Mesodermal cell (in vitro differentiated cells): ENCODE measurements around the gene KIAA0586.
A peak's percentile ranks its signal among the peaks of the same experiment; 100 is the strongest.
"Not testable (repeated sequence)": the region's sequence is repeated elsewhere in the genome, so short reads cannot be mapped to it uniquely, and the experiment has no call there.

Source experiments
- H3K27ac ChIP-seq: 2 replicates; pipeline ENCODE4 v1.7.0; 2013; ENCODE audit warnings: mild to moderate bottlenecking, low read depth, low read length, moderate library complexity; ENCODE audit not compliant: severe bottlenecking
- H3K36me3 ChIP-seq: 2 replicates; pipeline ENCODE4 v1.7.1; 2013; ENCODE audit warnings: mild to moderate bottlenecking, low read length, moderate library complexity; ENCODE audit not compliant: control insufficient read depth, insufficient read depth
- H3K4me1 ChIP-seq: one replicate; pipeline ENCODE4 v1.7.1; 2013; ENCODE audit warnings: mild to moderate bottlenecking, low read length; ENCODE audit not compliant: insufficient read depth, control insufficient read depth, poor library complexity, severe bottlenecking
- H3K4me3 ChIP-seq: 2 replicates; pipeline ENCODE4 v1.7.0; 2013; ENCODE audit warnings: low read length, control low read depth, mild to moderate bottlenecking; ENCODE audit not compliant: insufficient read depth, poor library complexity, severe bottlenecking; ENCODE audit errors: extremely low read depth
- H3K9me3 ChIP-seq: 2 replicates; pipeline ENCODE4 v1.7.1; 2013; ENCODE audit warnings: mild to moderate bottlenecking, low read length, moderate library complexity; ENCODE audit not compliant: control insufficient read depth
- WGBS, 2 experiments: methylation state at CpG; one replicate each; pipeline ENCODE4 v1.1.5; 2013; ENCODE audit warnings: missing lambda C conversion rate in 2 of 2; ENCODE audit not compliant: insufficient coverage in 2 of 2; 5-methylcytosine and 5-hydroxymethylcytosine counted together

KIAA0586 gene

DNA sequence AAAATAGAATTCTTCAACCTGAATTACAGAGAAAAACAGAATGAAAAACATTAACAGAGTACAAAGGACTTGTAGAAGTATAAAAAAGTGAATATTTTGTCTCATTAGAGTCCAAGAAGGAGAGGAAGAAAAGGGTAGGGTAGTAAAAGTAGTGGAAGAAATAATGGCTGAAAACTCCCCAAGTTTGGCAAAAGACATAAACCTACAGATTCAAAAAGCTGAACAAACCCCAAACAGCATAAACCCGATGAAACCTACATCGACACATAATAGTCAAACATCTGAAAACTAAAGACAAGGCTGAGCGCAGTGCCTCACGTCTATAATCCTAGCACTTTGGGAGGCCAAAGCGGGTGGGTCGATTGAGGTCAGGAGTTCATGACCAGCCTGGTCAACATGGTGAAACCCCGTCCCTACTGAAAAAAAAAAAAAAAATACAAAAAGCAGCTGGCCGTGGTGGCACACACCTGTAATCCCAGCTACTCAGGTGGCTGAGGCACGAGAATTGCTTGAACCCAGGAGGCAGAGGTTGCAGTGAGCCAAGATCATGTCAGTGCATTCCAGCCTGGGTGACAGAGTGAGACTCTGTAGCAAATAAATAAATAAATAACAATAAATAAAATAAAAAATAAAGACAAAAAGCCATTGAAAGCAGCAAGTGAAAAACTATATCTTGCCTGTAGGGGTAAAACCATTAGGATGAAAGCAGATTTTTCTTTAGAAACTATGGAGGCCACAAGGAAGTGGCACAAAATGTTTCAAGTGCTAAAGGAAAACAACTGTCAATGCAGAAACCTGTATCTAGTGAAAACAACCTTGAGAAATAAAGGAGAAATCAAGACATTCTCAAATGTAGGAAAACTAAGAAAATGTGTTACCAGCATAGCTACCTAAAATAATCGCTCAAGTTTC lies 11.6 kb upstream of the KIAA0586 start:
- Histone ChIP-seq H3K4me1 (no peaks in the 10 kb centered on the region), H3K36me3 (peaks cover 79% of the 10 kb centered on the region), H3K4me3 (no peak overlapping the region), H3K27ac (no peak overlapping the region), H3K9me3 (no peaks in the 10 kb centered on the region)
- WGBS, 2 experiments = 85 to 89% methylated on average over 7 to 8 of the region's 10 CpGs

DNA sequence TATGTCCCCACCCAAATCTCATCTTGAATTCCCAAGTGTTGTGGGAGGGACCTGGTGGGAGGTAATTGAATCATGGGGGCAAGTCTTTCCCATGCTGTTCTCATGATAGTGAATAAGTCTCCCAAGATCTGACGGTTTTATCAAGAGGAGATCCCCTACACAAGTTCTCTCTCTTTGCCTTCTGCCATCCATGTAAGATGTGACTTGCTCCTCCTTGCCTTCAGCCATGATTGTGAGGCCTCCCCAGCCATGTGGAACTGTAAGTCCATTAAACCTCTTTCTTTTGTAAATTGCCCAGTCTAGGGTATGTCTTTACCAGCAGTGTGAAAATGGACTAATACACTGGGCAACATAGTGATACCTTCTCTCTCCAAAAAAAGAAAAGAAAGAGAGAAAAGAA lies 10.6 kb upstream of the KIAA0586 start:
- H3K4me1 ChIP-seq, H3K27ac ChIP-seq, H3K9me3 ChIP-seq, H3K4me3 ChIP-seq: not testable (repeated sequence)
- 86 to 100% methylated on average over 1 of the region's 1 CpG for WGBS, 2 experiments
- H3K36me3 ChIP-seq = peaks cover 79% of the 10 kb centered on the region

DNA sequence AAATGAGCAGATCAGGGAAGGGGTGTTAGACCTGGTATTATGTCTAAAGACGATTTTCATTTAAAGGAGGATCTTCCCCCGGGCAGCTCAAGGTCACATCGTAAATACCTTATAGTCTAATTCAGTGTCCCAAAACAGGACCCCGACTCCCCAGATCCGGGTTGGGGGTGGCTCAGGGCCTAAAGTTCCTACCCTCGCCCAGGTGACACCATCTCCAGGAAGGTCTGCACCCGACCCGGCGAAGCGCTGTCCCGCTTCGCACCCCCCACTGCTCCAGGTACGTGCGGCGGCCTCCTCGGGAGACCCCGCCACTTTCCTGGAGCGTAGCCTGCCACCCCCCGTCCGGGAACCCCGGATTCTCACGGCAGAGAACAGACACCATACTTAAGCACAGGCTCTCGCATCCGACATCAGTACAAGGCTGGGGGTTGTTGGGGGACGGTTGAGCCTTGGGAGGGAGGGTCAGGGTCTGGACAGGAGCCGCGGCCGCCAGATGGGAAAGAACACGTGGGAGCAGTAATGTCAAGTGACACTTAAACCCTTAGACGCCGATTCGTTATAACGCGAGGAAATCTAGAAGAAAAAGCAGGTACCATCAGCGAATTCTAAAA lies 744 bp upstream of the KIAA0586 start:
- H3K4me3 ChIP-seq = peak overlapping the region; percentile 73
- H3K9me3 ChIP-seq = no peaks in the 10 kb centered on the region
- H3K4me1 ChIP-seq = no peaks in the 10 kb centered on the region
- peaks cover 30% of the 10 kb centered on the region for H3K36me3 ChIP-seq
- 0% methylated on average over 15 to 30 of the region's 35 CpGs for WGBS, 2 experiments
- H3K27ac ChIP-seq = peak overlapping the region; percentile 89

DNA sequence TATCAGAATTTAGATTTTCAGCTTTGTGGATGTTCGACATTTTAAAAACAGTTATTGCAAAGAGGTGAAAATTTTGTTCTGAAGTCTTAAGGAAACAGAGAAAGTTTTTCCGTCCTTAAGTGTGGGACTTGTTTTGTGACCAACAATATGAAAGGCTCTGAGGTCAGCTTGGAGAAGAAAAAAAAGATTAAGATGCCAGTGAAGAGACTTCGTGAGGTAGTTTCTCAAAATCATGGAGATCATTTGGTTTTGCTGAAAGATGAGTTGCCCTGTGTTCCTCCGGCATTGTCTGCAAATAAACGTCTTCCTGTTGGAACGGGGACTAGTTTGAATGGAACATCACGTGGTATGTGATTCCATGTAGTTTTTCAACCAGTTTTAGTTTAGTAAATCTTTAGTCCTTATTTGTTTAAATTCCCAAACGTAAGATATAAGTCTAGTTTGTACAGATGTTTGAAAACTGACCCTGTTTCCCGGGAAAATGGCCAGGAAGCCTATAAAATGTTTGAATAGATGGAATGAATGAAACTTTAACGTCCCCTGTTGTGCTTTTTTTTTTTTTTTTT lies 682 bp downstream of the KIAA0586 start:
- no peaks in the 10 kb centered on the region for H3K4me1 ChIP-seq
- H3K36me3 ChIP-seq = peaks cover 36% of the 10 kb centered on the region
- WGBS, 2 experiments = 0 to 3% methylated on average over 6 to 7 of the region's 10 CpGs
- peak overlapping the region; percentile 73 for H3K4me3 ChIP-seq
- no peaks in the 10 kb centered on the region for H3K9me3 ChIP-seq
- peak overlapping the region; percentile 89 for H3K27ac ChIP-seq

DNA sequence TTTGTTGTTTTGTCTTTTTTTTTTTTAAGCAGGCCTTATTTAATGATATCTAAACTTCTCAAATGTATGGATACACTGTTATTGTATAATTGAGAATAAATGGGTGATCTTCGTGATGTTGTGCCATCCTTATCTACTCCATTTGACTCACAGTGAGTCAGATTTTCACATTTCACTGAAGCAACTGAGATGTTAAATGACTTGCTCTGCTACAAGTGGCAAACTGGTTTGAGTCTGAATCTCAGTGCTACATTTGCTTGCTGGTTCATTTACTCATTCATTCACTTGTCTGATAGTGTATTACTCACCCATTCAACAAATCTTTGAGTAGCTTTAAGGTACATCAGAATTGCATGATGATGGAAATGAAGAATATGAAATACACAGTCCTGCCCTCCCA lies 2.6 kb downstream of the KIAA0586 start:
- no peaks in the 10 kb centered on the region for H3K9me3 ChIP-seq
- peaks cover 34% of the 10 kb centered on the region for H3K36me3 ChIP-seq
- H3K27ac ChIP-seq = no peak overlapping the region
- no peaks in the 10 kb centered on the region for H3K4me1 ChIP-seq
- no peak overlapping the region for H3K4me3 ChIP-seq
- no CpG with 5 or more reads among the region's 1 CpG for WGBS, 2 experiments

DNA sequence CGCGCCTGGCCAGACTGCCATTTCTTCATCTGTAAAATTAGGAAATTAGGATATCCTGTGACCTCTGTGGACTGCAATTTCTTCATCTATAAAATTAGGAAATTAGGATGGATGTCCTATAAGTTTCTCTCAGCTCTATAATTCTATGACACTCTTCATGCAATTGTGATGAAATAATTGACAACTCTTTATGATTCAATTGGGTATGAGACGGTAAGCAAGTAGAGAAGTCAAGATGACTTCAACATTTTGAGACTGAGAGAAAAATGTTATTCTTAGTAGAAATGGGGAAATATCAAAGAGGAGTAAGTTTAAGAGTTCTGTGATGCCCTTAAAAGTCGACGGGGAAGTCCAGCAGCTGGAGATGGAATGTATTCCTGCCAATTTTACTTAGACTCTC lies 12.0 kb downstream of the KIAA0586 start:
- 95 to 100% methylated on average over 1 to 5 of the region's 5 CpGs for WGBS, 2 experiments

DNA sequence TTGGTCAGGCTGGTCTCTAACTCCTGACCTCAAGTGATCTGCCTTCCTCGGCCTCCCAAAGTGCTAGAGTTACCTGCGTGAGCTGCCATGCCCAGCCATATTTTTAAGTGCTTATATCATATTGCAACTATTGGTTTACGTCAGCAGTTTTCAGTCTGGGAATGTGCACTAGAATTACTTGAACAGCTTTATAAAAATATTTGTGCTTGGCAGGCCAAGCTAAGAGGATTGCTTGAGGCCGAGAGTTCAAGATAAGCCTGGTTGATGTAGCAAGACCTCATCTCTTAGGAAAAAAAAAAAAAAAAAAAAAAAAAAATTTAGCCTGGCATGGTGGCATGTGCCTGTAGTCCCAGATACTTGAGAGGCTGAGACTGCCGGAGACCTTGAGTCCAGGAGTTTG lies 17.1 kb downstream of the KIAA0586 start:
- Histone ChIP-seq H3K4me3 (no peak overlapping the region), H3K36me3 (peaks cover 72% of the 10 kb centered on the region), H3K27ac (no peak overlapping the region), H3K4me1 (no peaks in the 10 kb centered on the region), H3K9me3 (no peaks in the 10 kb centered on the region)
- WGBS, 2 experiments = 79 to 86% methylated on average over 2 of the region's 5 CpGs

More for the DNA sequence above, 12.0 kb downstream of the KIAA0586 start:
- Histone ChIP-seq H3K9me3 (no peaks in the 10 kb centered on the region), H3K4me1 (no peaks in the 10 kb centered on the region), H3K36me3 (peaks cover 78% of the 10 kb centered on the region), H3K27ac (no peak overlapping the region), H3K4me3 (no peak overlapping the region)

DNA sequence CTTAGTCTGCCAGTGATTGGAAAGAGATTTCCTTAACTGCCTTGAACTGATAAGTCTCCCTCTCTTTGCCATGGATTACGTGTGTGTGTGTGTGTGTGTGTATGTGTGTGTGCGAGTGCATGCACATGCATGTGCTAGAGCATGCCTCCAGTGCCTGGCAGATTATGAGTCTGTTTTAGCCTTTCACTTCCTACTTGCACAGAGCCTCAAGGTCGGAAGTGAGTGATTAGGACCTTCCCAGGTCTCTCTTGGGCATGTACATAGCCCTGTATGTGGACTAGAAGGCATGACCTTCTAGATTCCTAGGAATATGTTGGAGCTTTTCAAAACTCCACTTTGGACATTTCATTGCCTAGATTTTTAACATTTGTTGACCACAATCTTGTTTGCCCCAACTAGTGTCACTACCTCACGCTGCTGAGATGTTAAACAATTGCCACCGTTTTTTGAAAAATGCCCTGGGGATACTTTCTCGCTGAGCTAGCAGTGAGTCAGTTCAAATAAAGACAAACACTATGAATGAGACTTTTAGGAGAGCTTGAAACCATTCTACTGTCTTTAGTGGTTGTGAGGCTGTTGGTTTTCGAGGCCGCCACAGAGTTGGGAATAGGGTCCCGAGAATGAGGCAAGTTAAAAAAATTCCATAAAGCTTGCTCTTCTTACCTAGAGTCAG lies 28.2 kb downstream of the KIAA0586 start:
- WGBS, 2 experiments = 74 to 93% methylated on average over 3 to 5 of the region's 9 CpGs
- H3K4me3 ChIP-seq = no peak overlapping the region
- H3K4me1 ChIP-seq = no peaks in the 10 kb centered on the region
- H3K27ac ChIP-seq = peak overlapping the region; percentile 25
- peaks cover 28% of the 10 kb centered on the region for H3K36me3 ChIP-seq
- H3K9me3 ChIP-seq = no peaks in the 10 kb centered on the region

DNA sequence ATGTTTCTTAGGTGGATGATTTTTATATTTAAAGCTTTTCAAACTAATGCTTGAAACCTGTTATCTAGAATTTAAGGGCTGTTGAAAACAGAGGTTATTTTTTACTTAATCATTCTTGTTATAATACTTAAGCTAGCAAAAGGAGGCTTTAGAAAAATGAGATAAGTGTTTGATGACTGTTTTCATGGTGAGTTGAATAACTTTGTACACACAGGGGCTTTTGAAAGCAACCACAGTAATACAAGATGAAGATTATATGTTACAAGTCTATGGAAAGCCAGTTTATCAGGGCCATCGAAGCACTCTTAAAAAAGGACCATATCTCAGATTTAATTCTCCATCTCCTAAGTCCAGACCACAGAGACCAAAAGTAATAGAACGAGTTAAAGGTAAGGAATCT lies 33.3 kb downstream of the KIAA0586 start:
- Histone ChIP-seq H3K4me3 (no peak overlapping the region), H3K36me3 (peaks cover 41% of the 10 kb centered on the region), H3K4me1 (no peaks in the 10 kb centered on the region), H3K27ac (no peak overlapping the region), H3K9me3 (no peaks in the 10 kb centered on the region)
- no CpG with 5 or more reads among the region's 2 CpGs for WGBS, 2 experiments

DNA sequence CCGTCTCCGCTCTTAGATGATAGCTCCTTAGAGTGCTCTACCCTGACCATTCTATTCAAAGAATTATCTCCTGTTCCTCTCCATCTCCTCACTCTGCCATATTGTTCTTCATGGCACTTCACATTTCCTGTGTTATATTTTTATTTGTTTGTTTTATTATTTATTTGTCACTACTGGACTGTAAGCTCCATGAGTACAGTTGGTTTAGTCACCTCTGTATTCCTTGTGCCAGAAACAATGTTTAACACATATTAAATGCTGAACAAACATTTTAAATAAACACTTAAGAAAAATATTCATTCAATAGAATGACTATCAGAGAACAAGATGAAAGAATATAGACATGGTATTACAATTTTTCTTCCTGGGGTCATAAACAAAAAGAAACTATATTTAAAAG lies 35.6 kb downstream of the KIAA0586 start:
- Histone ChIP-seq H3K27ac (no peak overlapping the region), H3K9me3 (no peaks in the 10 kb centered on the region), H3K36me3 (peaks cover 45% of the 10 kb centered on the region), H3K4me3 (no peak overlapping the region), H3K4me1 (no peaks in the 10 kb centered on the region)
- WGBS, 2 experiments = 100% methylated on average over 1 to 2 of the region's 2 CpGs
